Smooth muscle cell (in vitro differentiated cells): ENCODE data around the gene IQSEC1. TPM values are rescaled to one million over a fixed set of nuclear protein-coding genes. Genes with fewer than 3 reads are reported as not detected.

ENCODE experiments used
- DNase-seq: peaks from one replicate; lab custom pipeline; 2025; ENCODE audit not compliant: unreplicated experiment; lab: John Stamatoyannopoulos, UW
- H2AFZ ChIP-seq: fragments of 200-600 bp; sonication (generic); 2 replicates; pipeline ENCODE4 v1.6.0; 2016; ENCODE audit warnings: antibody characterized with exemption, low read depth, mild to moderate bottlenecking
- H3F3A ChIP-seq: fragments of 200-600 bp; sonication (generic); 2 replicates; pipeline ENCODE4 v1.6.0; 2017; ENCODE audit warnings: antibody characterized with exemption, low read depth
- H3K27ac ChIP-seq: fragments of 200-600 bp; sonication (generic); 2 replicates; pipeline ENCODE4 v1.5.1; 2016; ENCODE audit warnings: low read depth, mild to moderate bottlenecking
- H3K27me3 ChIP-seq: fragments of 200-600 bp; sonication (generic); 2 replicates; pipeline ENCODE4 v1.6.1; 2016; ENCODE audit warnings: low read depth, mild to moderate bottlenecking
- H3K36me3 ChIP-seq: fragments of 200-600 bp; sonication (generic); 2 replicates; pipeline ENCODE4 v1.5.1; 2016; ENCODE audit warnings: low read depth
- H3K4me1 ChIP-seq: fragments of 200-600 bp; sonication (generic); 2 replicates; pipeline ENCODE4 v1.5.1; 2016; ENCODE audit warnings: low read depth
- H3K4me2 ChIP-seq: fragments of 200-600 bp; sonication (generic); 2 replicates; pipeline ENCODE4 v1.6.0; 2016; ENCODE audit warnings: mild to moderate bottlenecking
- H3K4me3 ChIP-seq: fragments of 200-600 bp; sonication (generic); 2 replicates; pipeline ENCODE4 v1.5.1; 2016; ENCODE audit warnings: mild to moderate bottlenecking
- H3K79me2 ChIP-seq: fragments of 200-600 bp; sonication (generic); 2 replicates; pipeline ENCODE4 v1.6.0; 2016; ENCODE audit warnings: low read depth, mild to moderate bottlenecking
- H3K9ac ChIP-seq: fragments of 200-600 bp; sonication (generic); 2 replicates; pipeline ENCODE4 v1.6.0; 2016; ENCODE audit warnings: low read depth
- H3K9me3 ChIP-seq: fragments of 200-600 bp; sonication (generic); replicated peaks from 2 replicates; pipeline ENCODE4 v1.5.1; 2016; ENCODE audit warnings: low read depth
- H4K20me1 ChIP-seq: fragments of 200-600 bp; sonication (generic); 2 replicates; pipeline ENCODE4 v1.6.0; 2016; ENCODE audit warnings: low read depth
- CTCF ChIP-seq: fragments of 200-600 bp; sonication (generic); IDR thresholded peaks from 2 replicates; pipeline ENCODE4 v1.5.1; 2017; ENCODE audit warnings: borderline replicate concordance, mild to moderate bottlenecking, antibody characterized with exemption; ENCODE audit not compliant: insufficient read depth, poor library complexity, severe bottlenecking
- WGBS: methylation state at CpG from one replicate; pipeline ENCODE4 v1.1.7; 2016; ENCODE audit warnings: low lambda C conversion rate; 5-methylcytosine and 5-hydroxymethylcytosine counted together
- polyA plus RNA-seq: library from polyadenylated mRNA; unstranded; fragments of >200 nt; fragmentation: Nextera tagmentation; extraction: Ambion mirVana; gene quantifications from 2 replicates; pipeline ENCODE4 v1.2.1, GENCODE V29; 2016
- total RNA-seq: library from RNA; depleted of rRNA; stranded (reverse); fragments of >200 nt; gene quantifications from 2 replicates; pipeline ENCODE4 v1.2.3, GENCODE V29; 2014

IQSEC1 gene
- total and polyA plus RNA-seq, 2 experiments from 2014 or later: 18.9 to 19.8 TPM

- WGBS: 92% methylated on average over 3 of the region's 3 CpGs
- Histone ChIP-seq H3K27ac (no peak overlapping the region), H3K27me3 (no peaks in the 10 kb centered on the region), H3K36me3 (no peaks in the 10 kb centered on the region), H2AFZ (no peak overlapping the region), H3K4me1 (peaks cover 15% of the 10 kb centered on the region), H3K4me3 (no peak overlapping the region), H3F3A (peaks cover 4% of the 10 kb centered on the region), H3K9me3 (no peaks in the 10 kb centered on the region), H3K79me2 (peaks cover 68% of the 10 kb centered on the region), H3K9ac (no peak overlapping the region), H4K20me1 (peaks cover 100% of the 10 kb centered on the region), H3K4me2 (no peak overlapping the region)
- TF ChIP-seq CTCF: no peak
- no peak for DNase-seq
These were observed 110.9 kb downstream of the IQSEC1 start for GRCh38 chr3:12962292-12962691.

GRCh38 chr3:12961697-12962036 lies 111.6 kb downstream of the IQSEC1 start:
- TF ChIP-seq CTCF: no peak
- Histone ChIP-seq H3K79me2 (peaks cover 67% of the 10 kb centered on the region), H3K27ac (no peak overlapping the region), H3K4me3 (no peak overlapping the region), H3F3A (peaks cover 4% of the 10 kb centered on the region), H3K36me3 (no peaks in the 10 kb centered on the region), H4K20me1 (peaks cover 100% of the 10 kb centered on the region), H3K4me1 (peaks cover 11% of the 10 kb centered on the region), H3K9me3 (no peaks in the 10 kb centered on the region), H3K9ac (no peak overlapping the region), H2AFZ (no peak overlapping the region), H3K4me2 (no peak overlapping the region), H3K27me3 (no peaks in the 10 kb centered on the region)
- 77% methylated on average over 1 of the region's 1 CpG for WGBS
- DNase-seq: no peak

- Histone ChIP-seq H3K79me2 (peaks cover 67% of the 10 kb centered on the region), H4K20me1 (peaks cover 100% of the 10 kb centered on the region)
These were observed 112.1 kb downstream of the IQSEC1 start for GRCh38 chr3:12961007-12961696.

More at GRCh38 chr3:12961007-12961696, 112.1 kb downstream of the IQSEC1 start:
- H3K36me3 ChIP-seq: no peaks in the 10 kb centered on the region
- H3K27me3 ChIP-seq: no peaks in the 10 kb centered on the region
- no peak overlapping the region for H3K4me3 ChIP-seq
- TF ChIP-seq CTCF: no peak
- H3F3A ChIP-seq: peaks cover 4% of the 10 kb centered on the region
- 54% methylated on average over 4 of the region's 4 CpGs for WGBS
- no peak for DNase-seq
- H3K9me3 ChIP-seq: no peaks in the 10 kb centered on the region
- no peak overlapping the region for H2AFZ ChIP-seq
- H3K27ac ChIP-seq: no peak overlapping the region
- no peak overlapping the region for H3K9ac ChIP-seq
- peaks cover 8% of the 10 kb centered on the region for H3K4me1 ChIP-seq
- H3K4me2 ChIP-seq: no peak overlapping the region
